GM12878 (cell line): Measurements from ENCODE around the gene NECTIN2. TPM values are rescaled to one million over a fixed set of nuclear protein-coding genes. Genes with fewer than 3 reads are reported as not detected.

Experiments used
- BCL11A ChIP-seq: IDR thresholded peaks from 2 replicates; pipeline ENCODE4 v1.6.1; 2011; ENCODE audit warnings: low read depth, low read length
- BMI1 ChIP-seq: fragments of 450-650 bp; IDR thresholded peaks from 2 replicates; pipeline ENCODE4 v1.6.1; 2016; ENCODE audit warnings: mild to moderate bottlenecking, moderate library complexity, borderline replicate concordance
- CBX5 ChIP-seq: sonication (generic); IDR thresholded peaks from 2 replicates; pipeline ENCODE4 v1.6.1; 2016; ENCODE audit warnings: low read depth, moderate library complexity, mild to moderate bottlenecking, inconsistent platforms
- CREB1 ChIP-seq: IDR thresholded peaks from 2 replicates; pipeline ENCODE4 v1.6.1; 2012; ENCODE audit warnings: low read depth, mild to moderate bottlenecking, inconsistent platforms
- CTCF ChIP-seq, 3 experiments: IDR thresholded peaks in 2 of 3; conservative IDR thresholded peaks in 1 of 3; 2 replicates each; pipeline ENCODE4 v1.5.1; 2011; ENCODE audit warnings: low read depth in 3 of 3, low read length in 3 of 3, mild to moderate bottlenecking in 3 of 3, control low read depth in 2 of 3, moderate library complexity in 2 of 3, inconsistent platforms in 1 of 3, mixed read lengths in 1 of 3; ENCODE audit not compliant: control insufficient read depth in 2 of 3, insufficient read depth in 1 of 3; ENCODE audit errors: extremely low read depth in 1 of 3
- ELK1 ChIP-seq: IDR thresholded peaks from 2 replicates; pipeline ENCODE4 v1.6.1; 2012; ENCODE audit warnings: low read depth, low read length, improper control_type of control experiment
- ESRRA ChIP-seq: IDR thresholded peaks from 2 replicates; pipeline ENCODE4 v1.6.1; 2012; ENCODE audit warnings: mild to moderate bottlenecking, low read length, improper control_type of control experiment
- FOXK2 ChIP-seq: fragments of 450-650 bp; IDR thresholded peaks from 2 replicates; pipeline ENCODE4 v1.6.1; 2017; ENCODE audit warnings: mild to moderate bottlenecking, moderate library complexity
- HDAC6 ChIP-seq: fragments of 200-600 bp; sonication (generic); IDR thresholded peaks from one replicate; pipeline ENCODE4 v1.8.0; 2017; ENCODE audit warnings: antibody characterized with exemption; ENCODE audit not compliant: unreplicated experiment
- IRF3 ChIP-seq: fragments of 450-650 bp; IDR thresholded peaks from 2 replicates; pipeline ENCODE4 v1.6.1; 2014; ENCODE audit warnings: mild to moderate bottlenecking
- JUND ChIP-seq: IDR thresholded peaks from 2 replicates; pipeline ENCODE4 v1.6.1; 2012; ENCODE audit warnings: low read depth, mild to moderate bottlenecking, low read length, improper control_type of control experiment, moderate library complexity
- MLLT1 ChIP-seq: fragments of 450-650 bp; IDR thresholded peaks from 2 replicates; pipeline ENCODE4 v1.6.1; 2016; ENCODE audit warnings: mild to moderate bottlenecking
- MTA2 ChIP-seq: fragments of 450-650 bp; IDR thresholded peaks from 2 replicates; pipeline ENCODE4 v1.6.1; 2016; ENCODE audit warnings: low read depth, mild to moderate bottlenecking, moderate library complexity
- MXI1 ChIP-seq: fragments of 150-350 bp; IDR thresholded peaks from 2 replicates; pipeline ENCODE4 v1.6.1; 2011; ENCODE audit warnings: low read depth, mild to moderate bottlenecking, inconsistent platforms, low read length, improper control_type of control experiment
- NR2C1 ChIP-seq: fragments of 450-650 bp; IDR thresholded peaks from 2 replicates; pipeline ENCODE4 v1.6.1; 2017; ENCODE audit warnings: antibody characterized with exemption, mild to moderate bottlenecking, moderate library complexity
- NR2F1 ChIP-seq: fragments of 450-650 bp; conservative IDR thresholded peaks from 2 replicates; pipeline ENCODE4 v1.6.1; 2017; ENCODE audit warnings: mild to moderate bottlenecking
- RCOR1 ChIP-seq: conservative IDR thresholded peaks from 2 replicates; pipeline ENCODE4 v1.6.1; 2012; ENCODE audit warnings: low read depth, low read length, improper control_type of control experiment
- RELB ChIP-seq: fragments of 450-650 bp; IDR thresholded peaks from 2 replicates; pipeline ENCODE4 v1.6.1; 2017; ENCODE audit warnings: low read depth, mild to moderate bottlenecking, moderate library complexity
- SREBF1 ChIP-seq: IDR thresholded peaks from 2 replicates; pipeline ENCODE4 v1.6.1; 2012; ENCODE audit warnings: mild to moderate bottlenecking, low read length
- STAT1 ChIP-seq: fragments of 450-650 bp; conservative IDR thresholded peaks from 2 replicates; pipeline ENCODE4 v1.6.1; 2014; ENCODE audit warnings: antibody characterized with exemption, mild to moderate bottlenecking
- SUZ12 ChIP-seq: fragments of 200-600 bp; sonication (generic); IDR thresholded peaks from one replicate; pipeline ENCODE4 v1.6.1; 2018; ENCODE audit warnings: antibody characterized with exemption, mild to moderate bottlenecking; ENCODE audit not compliant: unreplicated experiment
- ZBED1 ChIP-seq: IDR thresholded peaks from 2 replicates; pipeline ENCODE4 v1.6.1; 2016; ENCODE audit warnings: borderline replicate concordance
- ZNF274 ChIP-seq: IDR thresholded peaks from one replicate; pipeline ENCODE4 v1.8.0; 2011; ENCODE audit not compliant: insufficient read length, insufficient read depth
- polyA plus RNA-seq, 11 experiments: library from polyadenylated mRNA; depleted of rRNA in 4 of 11; unstranded in 6 of 11; stranded (reverse) in 5 of 11; fragments of >200 nt; fragmentation: Nextera tagmentation in 4 of 11; fragmentation: Illumina TruSeq in 1 of 11; extraction: Ambion mirVana in 4 of 11; extraction: Trizol in 1 of 11; gene quantifications; 1 replicate in 1 of 11; 2 replicates in 10 of 11; pipeline versions ENCODE4 v1.2.1 to v1.2.3, GENCODE V29; 2011 to 2016; ENCODE audit warnings: inconsistent platforms in 2 of 11, missing spikeins in 2 of 11, low read depth in 1 of 11
- total RNA-seq, 4 experiments: library from RNA; depleted of rRNA in 3 of 4; stranded (reverse); fragments of >200 nt in 3 of 4; fragmentation: Illumina TruSeq in 1 of 4; extraction: Trizol in 1 of 4; gene quantifications; 2 replicates each; pipeline versions ENCODE4 v1.2.1 to v1.2.3, GENCODE V29; 2013 to 2021

The NECTIN2 gene
- total and polyA plus RNA-seq, 10 of the 15 experiments (the other 5 are each of a cell fraction or from before 2014, with no cell fraction given), result 0.05 to 0.36 (median 0.26) TPM; not detected in 5

- TF ChIP-seq IRF3 (peak; percentile 85), MTA2 (peak; percentile 78), ZBED1 (no peak), ZNF274 (no peak), RCOR1 (0 out of 2 replicates have a peak, but pooled peaks have one; percentile 36), SREBF1 (no peak; the same call in none of the 2 replicates), CBX5 (no peak), BMI1 (no peak), JUND (0 out of 2 replicates have a peak, but pooled peaks have one; percentile 12), BCL11A (no peak), MLLT1 (peak; percentile 86), CTCF (IDR thresholded peaks at IDR 0.05 in 2 of 3, conservative IDR thresholded peaks at IDR 0.05 in 1 of 3; ENCODE audit: control insufficient read depth in 2 of 3, extremely low read depth in 1 of 3, insufficient read depth in 1 of 3, low read depth in 3 of 3, low read length in 3 of 3) (no peak), CREB1 (peak; percentile 80; the same call in 1 of the 2 replicates), RELB (peak; percentile 71; the same call in 1 of the 2 replicates), SUZ12 (no peak), NR2C1 (peak; percentile 97), FOXK2 (peak; percentile 38; the same call in 1 of the 2 replicates), ELK1 (peak; percentile 92), NR2F1 (peak; percentile 100), ESRRA (peak; percentile 29; the same call in 1 of the 2 replicates), STAT1 (0 out of 2 replicates have a peak, but pooled peaks have one; percentile 22), MXI1 (peak; percentile 69), HDAC6 (no peak)
Measured at GRCh38 chr19:44890366-44891015, 44.4 kb downstream of the NECTIN2 start (continued).
